Measurements from ENCODE around the gene XCL2. TPM values are rescaled to one million over a fixed set of nuclear protein-coding genes. Genes with fewer than 3 reads are reported as not detected.

XCL2 gene
- total and polyA plus RNA-seq, 2 of the 8 experiments (the other 6 are each of a cell fraction or from before 2014, with no cell fraction given): not detected

DNA sequence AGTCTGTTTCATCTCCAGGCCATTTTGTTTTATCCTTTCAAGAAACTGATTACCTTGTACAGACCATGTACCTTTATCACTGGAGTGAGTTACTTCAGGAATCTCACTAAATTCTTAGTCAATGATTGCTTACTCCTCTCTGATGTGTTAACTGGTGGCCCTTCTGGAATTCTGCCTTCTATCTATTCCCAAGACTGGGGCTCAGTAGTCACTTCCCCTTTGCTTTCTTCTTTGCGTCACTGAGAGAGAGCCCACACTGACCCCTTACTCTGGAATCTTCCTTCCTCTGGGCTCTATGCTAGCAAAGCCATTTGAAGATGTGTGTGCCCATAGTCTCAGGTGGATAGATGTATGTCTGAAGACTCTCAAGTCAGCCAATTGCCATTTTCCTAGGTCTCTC, 34.6 kb downstream of the XCL2 start:
- no peaks in the 10 kb centered on the region for H3K79me1 ChIP-seq (ENCODE audit: low read depth, low read length)
- H3K23me2 ChIP-seq (ENCODE audit: low read depth, low read length): no peaks in the 10 kb centered on the region
- no peak overlapping the region for H2BK120ac ChIP-seq (replicated peaks; ENCODE audit: low read depth, low read length)
- H3K4ac ChIP-seq (replicated peaks; ENCODE audit: insufficient read length, low read depth, low read length): no peak overlapping the region
- no peak overlapping the region for H2AK5ac ChIP-seq (ENCODE audit: low read depth, low read length)
- H3K36me3 ChIP-seq (ENCODE audit: control insufficient read depth in 2 of 4, insufficient read depth in 4 of 4, low read length in 3 of 4): no peaks in the 10 kb centered on the region
- H3K79me2 ChIP-seq (ENCODE audit: control insufficient read depth in 1 of 2, insufficient read depth in 2 of 2, low read length in 2 of 2): no peaks in the 10 kb centered on the region
- no peaks in the 10 kb centered on the region for H3K9me3 ChIP-seq (ENCODE audit: insufficient read depth in 2 of 2, low read depth in 1 of 2, low read length in 1 of 2)
- no peak overlapping the region for H3K4me3 ChIP-seq (ENCODE audit: extremely low read depth in 1 of 4, insufficient read depth in 2 of 4, low read depth in 3 of 4, low read length in 4 of 4)
- H2BK15ac ChIP-seq (ENCODE audit: low read length): no peak overlapping the region
- no peak overlapping the region for H2BK5ac ChIP-seq (ENCODE audit: low read depth, low read length)
- no peak overlapping the region for H3K56ac ChIP-seq (replicated peaks; ENCODE audit: insufficient read length, low read depth, low read length)
- H3K4me2 ChIP-seq (ENCODE audit: insufficient read depth in 1 of 2, low read depth in 2 of 2, low read length in 2 of 2): no peak overlapping the region
- DNase-seq (ENCODE audit: low read depth in 1 of 2, low spot score in 2 of 2): no peak
- H4K5ac ChIP-seq (ENCODE audit: insufficient read length, low read depth, low read length): no peak overlapping the region
- H2BK12ac ChIP-seq (ENCODE audit: low read depth, low read length): no peak overlapping the region
- no peaks in the 10 kb centered on the region for H4K20me1 ChIP-seq (replicated peaks in 1 of 2; ENCODE audit: control insufficient read depth in 1 of 2, insufficient read depth in 2 of 2, low read length in 2 of 2)
- no peak overlapping the region for H2AFZ ChIP-seq (ENCODE audit: low read length)
- no peak overlapping the region for H4K8ac ChIP-seq (ENCODE audit: extremely low read depth, insufficient read depth, low read length)
- 91% methylated on average over 1 of the region's 1 CpG; no CpG with 5 or more reads in 1 of the 2 experiments for WGBS, 2 experiments (ENCODE audit: extremely low coverage in 1 of 2, insufficient coverage in 1 of 2, insufficient read length in 1 of 2, insufficient replicate concordance in 2 of 2, low coverage in 1 of 2, low lambda C conversion rate in 2 of 2, missing lambda C conversion rate in 1 of 2)
- H3K14ac ChIP-seq (ENCODE audit: insufficient read length): no peak overlapping the region
- H3K27ac ChIP-seq (ENCODE audit: low read depth, low read length): no peak overlapping the region
- ChIA-PET CTCF (ENCODE audit: partially characterized antibody) (no interaction called here), POLR2A (ENCODE audit: partially characterized antibody) (no interaction called here)
- no peak overlapping the region for H3K23ac ChIP-seq (ENCODE audit: insufficient read length)
- no peak for FAIRE-seq
- H2BK20ac ChIP-seq (ENCODE audit: low read length): no peak overlapping the region
- H3K9ac ChIP-seq (replicated peaks in 1 of 4; ENCODE audit: extremely low read depth in 1 of 4, low read depth in 3 of 4, low read length in 3 of 4): no peak overlapping the region
- no peaks in the 10 kb centered on the region for H3K27me3 ChIP-seq (replicated peaks in 1 of 4; ENCODE audit: control insufficient read depth in 3 of 4, extremely low read depth in 1 of 4, insufficient read depth in 3 of 4, low read length in 3 of 4)
- no peak overlapping the region for H3K18ac ChIP-seq (ENCODE audit: extremely low read depth, low read length)
- no peak overlapping the region for H4K91ac ChIP-seq (replicated peaks; ENCODE audit: insufficient read length, low read length)
- H3K4me1 ChIP-seq (replicated peaks in 1 of 4; ENCODE audit: control insufficient read depth in 3 of 4, insufficient read depth in 4 of 4, low read length in 3 of 4): no peaks in the 10 kb centered on the region
- TF ChIP-seq CBX8 (IDR thresholded peaks at IDR 0.05; ENCODE audit: borderline replicate concordance, low read depth, low read length) (no peak), JUN (IDR thresholded peaks at IDR 0.05; ENCODE audit: low read depth, low read length) (no peak), KDM4A (IDR thresholded peaks at IDR 0.05; ENCODE audit: low read depth, low read length, severe bottlenecking) (no peak)
